Measurements from ENCODE around the gene SLC2A4RG.

DNA sequence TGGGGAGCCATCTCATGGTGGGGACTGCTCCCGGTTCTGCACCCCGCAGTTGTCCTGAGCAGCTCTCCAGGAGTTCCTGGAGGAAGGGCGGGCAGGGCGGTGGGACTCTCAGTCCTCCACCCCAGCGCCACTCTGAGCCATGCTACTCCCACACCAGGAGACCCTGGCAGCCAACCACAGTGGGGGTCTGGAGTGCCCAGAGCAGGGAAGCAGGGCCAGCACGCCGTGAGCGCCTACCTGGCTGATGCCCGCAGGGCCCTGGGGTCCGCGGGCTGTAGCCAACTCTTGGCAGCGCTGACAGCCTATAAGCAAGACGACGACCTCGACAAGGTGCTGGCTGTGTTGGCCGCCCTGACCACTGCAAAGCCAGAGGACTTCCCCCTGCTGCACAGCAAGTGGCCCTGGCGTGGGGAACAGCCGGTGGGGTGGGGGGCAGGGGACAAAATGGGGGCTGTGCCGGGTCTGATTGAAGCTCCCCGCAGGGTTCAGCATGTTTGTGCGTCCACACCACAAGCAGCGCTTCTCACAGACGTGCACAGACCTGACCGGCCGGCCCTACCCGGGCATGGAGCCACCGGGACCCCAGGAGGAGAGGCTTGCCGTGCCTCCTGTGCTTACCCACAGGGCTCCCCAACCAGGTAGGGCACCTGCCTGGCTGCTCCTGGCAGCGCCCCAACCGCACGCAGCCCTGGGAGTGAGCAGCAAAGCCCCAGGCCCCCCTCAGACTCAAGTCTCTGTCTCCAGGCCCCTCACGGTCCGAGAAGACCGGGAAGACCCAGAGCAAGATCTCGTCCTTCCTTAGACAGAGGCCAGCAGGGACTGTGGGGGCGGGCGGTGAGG is 44.8 kb upstream of the SLC2A4RG start:
- TF ChIP-seq, protein P1, sequence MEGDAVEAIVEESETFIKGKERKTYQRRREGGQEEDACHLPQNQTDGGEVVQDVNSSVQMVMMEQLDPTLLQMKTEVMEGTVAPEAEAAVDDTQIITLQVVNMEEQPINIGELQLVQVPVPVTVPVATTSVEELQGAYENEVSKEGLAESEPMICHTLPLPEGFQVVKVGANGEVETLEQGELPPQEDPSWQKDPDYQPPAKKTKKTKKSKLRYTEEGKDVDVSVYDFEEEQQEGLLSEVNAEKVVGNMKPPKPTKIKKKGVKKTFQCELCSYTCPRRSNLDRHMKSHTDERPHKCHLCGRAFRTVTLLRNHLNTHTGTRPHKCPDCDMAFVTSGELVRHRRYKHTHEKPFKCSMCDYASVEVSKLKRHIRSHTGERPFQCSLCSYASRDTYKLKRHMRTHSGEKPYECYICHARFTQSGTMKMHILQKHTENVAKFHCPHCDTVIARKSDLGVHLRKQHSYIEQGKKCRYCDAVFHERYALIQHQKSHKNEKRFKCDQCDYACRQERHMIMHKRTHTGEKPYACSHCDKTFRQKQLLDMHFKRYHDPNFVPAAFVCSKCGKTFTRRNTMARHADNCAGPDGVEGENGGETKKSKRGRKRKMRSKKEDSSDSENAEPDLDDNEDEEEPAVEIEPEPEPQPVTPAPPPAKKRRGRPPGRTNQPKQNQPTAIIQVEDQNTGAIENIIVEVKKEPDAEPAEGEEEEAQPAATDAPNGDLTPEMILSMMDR (IDR thresholded peaks at IDR 0.05), result no peak
- TF ChIP-seq POLR2A (IDR thresholded peaks at IDR 0.05), result no peak
